Measurements from ENCODE around the gene SEC61A2. TPM values are rescaled to one million over a fixed set of nuclear protein-coding genes. Genes with fewer than 3 reads are reported as not detected.

SEC61A2 gene
- total RNA-seq, 1 donor: 16.0 TPM

GRCh38 chr10:12214763-12215218 lies 85.3 kb downstream of the SEC61A2 start:
- peak; percentile 73 for DNase-seq (ENCODE audit: low read depth)
- TF ChIP-seq CTCF (IDR thresholded peaks at IDR 0.05; ENCODE audit: insufficient read depth, low read depth, low read length): peak; percentile 74
- H3K4me3 ChIP-seq (ENCODE audit: low read depth, low read length): no peak overlapping the region

Small RNAs within 50 kb of the gene (small RNA-seq; reads per million reads assigned to genes)
- gene MIR548AK (not detected), gene RNU6-88P (not detected)

Other genes starting within 250 kb of the SEC61A2 start
- 14.2 and 19.0 TPM in 2 replicates for gene UPF2, start 86.9 kb upstream of the SEC61A2 start, total RNA-seq
- 20.6 and 30.7 TPM in 2 replicates for gene DHTKD1, start 60.7 kb upstream of the SEC61A2 start, total RNA-seq
- 59.2 and 64.1 TPM in 2 replicates for gene NUDT5, start 66.2 kb downstream of the SEC61A2 start, total RNA-seq
- gene CDC123, start 66.5 kb downstream of the SEC61A2 start, total RNA-seq: 124 and 143 TPM in 2 replicates
- 1.3 and 1.9 TPM in 2 replicates for gene CAMK1D, start 219.9 kb downstream of the SEC61A2 start, total RNA-seq

Measured in fibroblast of villous mesenchyme (primary cell).